Body of pancreas (tissue), 4 donors: Measurements from ENCODE around the gene LILRA2. TPM values are rescaled to one million over a fixed set of nuclear protein-coding genes. Genes with fewer than 3 reads are reported as not detected.
A peak's percentile ranks its signal among the peaks of the same experiment; 100 is the strongest.
"Not testable (repeated sequence)": the region's sequence is repeated elsewhere in the genome, so short reads cannot be mapped to it uniquely, and the experiment has no call there.

Source experiments
- ATAC-seq: fragments of 150-250 bp; one replicate; pipeline ENCODE4 v1.9.1; 2016
- DNase-seq, 4 donors: peaks; one replicate each; pipeline ENCODE4 v3.0.0-alpha.2; 2019
- H3K27ac ChIP-seq, 4 donors: fragments of 200-600 bp; sonication (generic); 1 replicate in 3 of 4; 2 replicates in 1 of 4; pipeline versions ENCODE4 v1.5.1 to v1.6.1; 2016 to 2019; ENCODE audit warnings: mild to moderate bottlenecking in 1 of 4, mixed read lengths in 1 of 4, moderate library complexity in 1 of 4
- H3K27me3 ChIP-seq, 2 donors: fragments of 200-600 bp; sonication (generic); one replicate each; pipeline ENCODE4 v1.6.0; 2016; ENCODE audit warnings: mild to moderate bottlenecking in 1 of 2
- H3K36me3 ChIP-seq, 2 donors: fragments of 200-600 bp; sonication (generic); replicated peaks in 1 of 2; 2 replicates each; pipeline ENCODE4 v1.5.1; 2016; ENCODE audit warnings: low read depth in 2 of 2; ENCODE audit not compliant: insufficient read depth in 1 of 2
- H3K4me1 ChIP-seq: fragments of 200-600 bp; sonication (generic); one replicate; pipeline ENCODE4 v1.6.0; 2016
- H3K4me3 ChIP-seq, 2 donors: fragments of 200-600 bp; sonication (generic); 1 replicate in 1 of 2; 2 replicates in 1 of 2; pipeline ENCODE4 v1.5.1; 2016 to 2019
- H3K9me3 ChIP-seq, 3 donors: fragments of 200-600 bp; sonication (generic); 1 replicate in 2 of 3; 2 replicates in 1 of 3; pipeline ENCODE4 v1.5.1; 2016
- POLR2A ChIP-seq, 3 donors: fragments of 450-650 bp; IDR thresholded peaks; one replicate each; pipeline ENCODE4 v1.6.1; 2016; ENCODE audit warnings: antibody characterized with exemption in 3 of 3, mild to moderate bottlenecking in 2 of 3
- WGBS, 2 donors: methylation state at CpG; one replicate each; pipeline ENCODE4 v1.1.5; 2017; 5-methylcytosine and 5-hydroxymethylcytosine counted together
- intact Hi-C: fragments of 100-400 bp; cut with DNase I; formaldehyde crosslinking; loops from one replicate; pipeline ENCODE4 v1.15.1; 2023
- total RNA-seq, 2 donors: library from RNA; depleted of rRNA; stranded (reverse); fragments of >200 nt; gene quantifications; one replicate each; pipeline ENCODE4 v1.1.0, GENCODE V29; 2016
- TF ChIP-seq, protein P1 (sequence below), 7 experiments: fragments of 450-650 bp in 4 of 7; fragments of 200-600 bp in 3 of 7; sonication (generic) in 3 of 7; IDR thresholded peaks; one replicate each; pipeline ENCODE4 v1.5.1; 2016 to 2019; ENCODE audit warnings: antibody characterized with exemption in 7 of 7

The LILRA2 gene
- total RNA-seq, 2 donors from 2014 or later = 1.6 TPM; not detected in 1

DNA sequence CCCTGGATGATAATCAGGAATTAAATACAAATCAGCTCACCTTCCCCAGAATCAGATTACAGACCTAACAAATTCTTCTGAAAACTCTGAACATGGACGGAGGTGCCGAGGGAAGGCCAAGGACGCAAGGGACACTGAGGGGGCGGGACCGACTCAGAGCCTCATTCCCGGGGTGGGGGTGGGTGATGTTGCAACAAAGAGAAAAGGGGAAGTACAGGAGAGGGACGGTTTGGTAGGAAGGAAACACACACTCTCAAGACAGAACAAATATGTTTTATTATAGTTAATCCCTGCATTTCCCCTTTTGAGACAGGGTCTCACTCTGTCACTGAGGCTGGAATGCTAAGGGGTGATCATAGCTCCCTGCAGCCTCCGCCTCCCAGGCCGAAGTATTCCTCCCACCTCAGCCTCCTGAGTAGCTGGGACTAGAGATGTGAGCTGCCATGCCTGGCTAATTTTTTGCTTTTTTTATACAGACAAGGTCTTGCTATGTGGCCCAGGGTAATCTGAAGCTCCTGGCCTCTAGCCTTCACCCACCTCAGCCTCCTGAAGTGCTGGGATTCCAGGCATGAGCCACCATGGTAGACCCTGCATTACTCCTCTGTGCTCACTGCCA is 786 bp upstream of the LILRA2 start:
- Histone ChIP-seq H3K4me1 (no peaks in the 10 kb centered on the region), H3K4me3 (no peak overlapping the region), H3K9me3 (no peaks in the 10 kb centered on the region), H3K27ac (peak overlapping the region in 1 of 4 donors; percentile 31), H3K27me3 (no peaks in the 10 kb centered on the region), H3K36me3 (no peaks in the 10 kb centered on the region)
- intact Hi-C loops = no loop called here
- WGBS, 2 donors = 24 to 42% methylated on average over 9 of the region's 9 CpGs
- ATAC-seq = no peak
- DNase-seq = peak in 1 of 4 donors; percentile 51
- TF ChIP-seq POLR2A (IDR thresholded peaks at IDR 0.05) = no peak
- TF ChIP-seq, protein P1, sequence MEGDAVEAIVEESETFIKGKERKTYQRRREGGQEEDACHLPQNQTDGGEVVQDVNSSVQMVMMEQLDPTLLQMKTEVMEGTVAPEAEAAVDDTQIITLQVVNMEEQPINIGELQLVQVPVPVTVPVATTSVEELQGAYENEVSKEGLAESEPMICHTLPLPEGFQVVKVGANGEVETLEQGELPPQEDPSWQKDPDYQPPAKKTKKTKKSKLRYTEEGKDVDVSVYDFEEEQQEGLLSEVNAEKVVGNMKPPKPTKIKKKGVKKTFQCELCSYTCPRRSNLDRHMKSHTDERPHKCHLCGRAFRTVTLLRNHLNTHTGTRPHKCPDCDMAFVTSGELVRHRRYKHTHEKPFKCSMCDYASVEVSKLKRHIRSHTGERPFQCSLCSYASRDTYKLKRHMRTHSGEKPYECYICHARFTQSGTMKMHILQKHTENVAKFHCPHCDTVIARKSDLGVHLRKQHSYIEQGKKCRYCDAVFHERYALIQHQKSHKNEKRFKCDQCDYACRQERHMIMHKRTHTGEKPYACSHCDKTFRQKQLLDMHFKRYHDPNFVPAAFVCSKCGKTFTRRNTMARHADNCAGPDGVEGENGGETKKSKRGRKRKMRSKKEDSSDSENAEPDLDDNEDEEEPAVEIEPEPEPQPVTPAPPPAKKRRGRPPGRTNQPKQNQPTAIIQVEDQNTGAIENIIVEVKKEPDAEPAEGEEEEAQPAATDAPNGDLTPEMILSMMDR (IDR thresholded peaks at IDR 0.05) = no peak

DNA sequence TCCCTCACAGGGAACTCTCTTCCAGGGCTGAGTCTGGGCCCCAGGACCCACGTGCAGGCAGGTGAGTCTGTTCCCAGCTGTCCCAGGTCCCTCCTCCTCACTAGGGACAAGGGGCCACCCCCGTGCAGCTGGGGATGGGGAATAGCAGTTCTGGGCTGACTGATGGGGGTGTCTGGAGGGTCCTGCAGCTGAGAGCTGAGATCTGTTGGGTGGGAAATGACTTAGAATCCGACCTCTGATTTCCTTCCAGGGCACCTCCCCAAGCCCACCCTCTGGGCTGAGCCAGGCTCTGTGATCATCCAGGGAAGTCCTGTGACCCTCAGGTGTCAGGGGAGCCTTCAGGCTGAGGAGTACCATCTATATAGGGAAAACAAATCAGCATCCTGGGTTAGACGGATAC is 461 bp downstream of the LILRA2 start:
- 0 to 16% methylated on average over 1 to 4 of the region's 4 CpGs for WGBS, 2 donors
- Histone ChIP-seq H3K27me3 (no peaks in the 10 kb centered on the region), H3K4me1 (no peaks in the 10 kb centered on the region), H3K27ac (no peak overlapping the region), H3K36me3 (no peaks in the 10 kb centered on the region), H3K4me3 (no peak overlapping the region), H3K9me3 (no peaks in the 10 kb centered on the region)
- ATAC-seq (no peak), DNase-seq (no peak)
- intact Hi-C loops = no loop called here
- no peak for TF ChIP-seq POLR2A (IDR thresholded peaks at IDR 0.05)
- TF ChIP-seq, protein P1 (IDR thresholded peaks at IDR 0.05) = no peak

DNA sequence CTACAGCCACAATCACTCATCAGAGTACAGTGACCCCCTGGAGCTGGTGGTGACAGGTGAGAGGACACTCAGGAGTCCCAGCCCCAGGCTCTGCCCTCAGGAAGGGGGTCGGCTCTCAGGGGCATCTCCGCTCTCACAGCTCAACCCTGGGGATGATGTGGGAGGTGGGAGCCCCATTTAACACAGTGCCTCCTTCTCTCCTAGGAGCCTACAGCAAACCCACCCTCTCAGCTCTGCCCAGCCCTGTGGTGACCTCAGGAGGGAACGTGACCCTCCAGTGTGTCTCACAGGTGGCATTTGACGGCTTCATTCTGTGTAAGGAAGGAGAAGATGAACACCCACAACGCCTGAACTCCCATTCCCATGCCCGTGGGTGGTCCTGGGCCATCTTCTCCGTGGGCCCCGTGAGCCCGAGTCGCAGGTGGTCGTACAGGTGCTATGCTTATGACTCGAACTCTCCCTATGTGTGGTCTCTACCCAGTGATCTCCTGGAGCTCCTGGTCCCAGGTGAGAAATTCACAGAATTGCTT is 1.0 kb downstream of the LILRA2 start:
- H3K27me3 ChIP-seq = no peaks in the 10 kb centered on the region
- 44 to 70% methylated on average over 2 to 12 of the region's 12 CpGs for WGBS, 2 donors

DNA sequence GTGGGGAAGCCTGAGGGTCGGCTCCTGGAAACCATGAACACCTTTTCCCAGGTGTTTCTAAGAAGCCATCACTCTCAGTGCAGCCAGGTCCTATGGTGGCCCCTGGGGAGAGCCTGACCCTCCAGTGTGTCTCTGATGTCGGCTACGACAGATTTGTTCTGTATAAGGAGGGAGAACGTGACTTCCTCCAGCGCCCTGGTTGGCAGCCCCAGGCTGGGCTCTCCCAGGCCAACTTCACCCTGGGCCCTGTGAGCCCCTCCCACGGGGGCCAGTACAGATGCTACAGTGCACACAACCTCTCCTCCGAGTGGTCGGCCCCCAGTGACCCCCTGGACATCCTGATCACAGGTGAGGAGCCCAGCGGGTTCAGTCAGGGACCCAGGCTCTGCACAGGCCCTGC is 1.6 kb downstream of the LILRA2 start:
- WGBS, 2 donors = 53 to 55% methylated on average over 4 to 9 of the region's 9 CpGs
- H3K4me3 ChIP-seq, H3K27me3 ChIP-seq, H3K36me3 ChIP-seq, intact Hi-C loops, H3K4me1 ChIP-seq, H3K27ac ChIP-seq, H3K9me3 ChIP-seq, ATAC-seq, DNase-seq: not testable (repeated sequence)

More for the DNA sequence above, 1.0 kb downstream of the LILRA2 start:
- no peak overlapping the region for H3K4me3 ChIP-seq
- H3K4me1 ChIP-seq = no peaks in the 10 kb centered on the region
- ATAC-seq = no peak
- intact Hi-C loops = no loop called here
- H3K27ac ChIP-seq = no peak overlapping the region
- no peaks in the 10 kb centered on the region for H3K9me3 ChIP-seq
- DNase-seq = no peak
- H3K36me3 ChIP-seq = no peaks in the 10 kb centered on the region
- TF ChIP-seq, protein P1 (IDR thresholded peaks at IDR 0.05) = no peak
- TF ChIP-seq POLR2A (IDR thresholded peaks at IDR 0.05) = no peak

DNA sequence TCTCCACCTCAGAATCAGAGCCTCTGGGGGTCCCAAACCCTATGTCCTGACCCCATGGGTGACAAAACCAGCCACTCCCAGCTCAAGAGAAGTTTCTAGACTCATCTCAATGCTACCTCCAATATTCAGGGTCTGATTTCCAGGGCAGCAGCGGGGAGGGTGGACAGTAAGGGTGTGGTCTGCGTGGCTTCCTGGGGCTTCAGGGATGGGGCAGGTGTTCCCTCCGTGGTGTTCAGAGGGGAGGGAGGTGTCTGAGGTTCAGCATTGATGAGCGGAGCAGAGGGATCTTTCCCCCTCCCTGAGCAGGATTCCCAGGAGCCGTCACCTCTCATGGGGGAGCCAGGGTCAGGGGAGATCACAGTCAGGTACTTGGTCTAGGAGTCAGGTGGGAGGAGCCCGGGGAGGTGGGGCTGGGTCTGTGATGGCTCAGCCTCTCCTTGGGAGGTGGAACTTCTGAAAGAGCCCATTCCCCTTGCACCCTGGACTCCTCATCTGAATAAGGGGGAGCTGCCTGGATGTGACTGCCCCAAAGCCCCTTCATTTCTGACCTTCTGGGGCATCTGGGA is 2.9 kb downstream of the LILRA2 start:
- intact Hi-C loops = loop anchor here (2.0 kb wide), 1 partner anchor 282 kb away; no protein-coding TSS in a partner anchor
- WGBS, 2 donors = 48 to 58% methylated on average over 6 of the region's 6 CpGs

More for the DNA sequence above, 2.9 kb downstream of the LILRA2 start:
- TF ChIP-seq, protein P1 (IDR thresholded peaks at IDR 0.05) = no peak
- no peak for TF ChIP-seq POLR2A (IDR thresholded peaks at IDR 0.05)
- no peaks in the 10 kb centered on the region for H3K36me3 ChIP-seq
- H3K4me1 ChIP-seq = no peaks in the 10 kb centered on the region
- ATAC-seq = no peak
- no peak for DNase-seq
- no peaks in the 10 kb centered on the region for H3K27me3 ChIP-seq
- H3K9me3 ChIP-seq = no peaks in the 10 kb centered on the region
- no peak overlapping the region for H3K27ac ChIP-seq
- H3K4me3 ChIP-seq = no peak overlapping the region
